ENCODE measurements around the gene SMIM38.

- TF ChIP-seq CEBPB (IDR thresholded peaks at IDR 0.05; ENCODE audit: low read depth) (no peak), EZH2 (IDR thresholded peaks at IDR 0.05) (no peak), RAD21 (IDR thresholded peaks at IDR 0.05; ENCODE audit: low read depth) (no peak), CTCF (IDR thresholded peaks at IDR 0.05 in 2 of 3, conservative IDR thresholded peaks at IDR 0.05 in 1 of 3; ENCODE audit: borderline replicate concordance in 1 of 3, insufficient read depth in 1 of 3, low read depth in 2 of 3, low read length in 2 of 3) (no peak), JUND (IDR thresholded peaks at IDR 0.05) (no peak), POLR2AphosphoS5 (IDR thresholded peaks at IDR 0.05; ENCODE audit: low read depth, low read length) (no peak), ATF3 (IDR thresholded peaks at IDR 0.05) (no peak), ZBTB33 (IDR thresholded peaks at IDR 0.05; ENCODE audit: extremely low read depth, insufficient replicate concordance, low read length) (no peak), YY1 (IDR thresholded peaks at IDR 0.05; ENCODE audit: extremely low read depth, insufficient replicate concordance, low read depth, low read length) (no peak)
Observed at GRCh38 chr11:69126286-69126685, 29.4 kb upstream of the SMIM38 start.
